ENCODE measurements around the gene SNAPC5. TPM values are rescaled to one million over a fixed set of nuclear protein-coding genes. Genes with fewer than 3 reads are reported as not detected.

SNAPC5 gene
- total and polyA plus RNA-seq, 2 of the 13 experiments (the other 11 are each of a cell fraction or from before 2014, with no cell fraction given) = 14.8 to 36.2 TPM

DNA sequence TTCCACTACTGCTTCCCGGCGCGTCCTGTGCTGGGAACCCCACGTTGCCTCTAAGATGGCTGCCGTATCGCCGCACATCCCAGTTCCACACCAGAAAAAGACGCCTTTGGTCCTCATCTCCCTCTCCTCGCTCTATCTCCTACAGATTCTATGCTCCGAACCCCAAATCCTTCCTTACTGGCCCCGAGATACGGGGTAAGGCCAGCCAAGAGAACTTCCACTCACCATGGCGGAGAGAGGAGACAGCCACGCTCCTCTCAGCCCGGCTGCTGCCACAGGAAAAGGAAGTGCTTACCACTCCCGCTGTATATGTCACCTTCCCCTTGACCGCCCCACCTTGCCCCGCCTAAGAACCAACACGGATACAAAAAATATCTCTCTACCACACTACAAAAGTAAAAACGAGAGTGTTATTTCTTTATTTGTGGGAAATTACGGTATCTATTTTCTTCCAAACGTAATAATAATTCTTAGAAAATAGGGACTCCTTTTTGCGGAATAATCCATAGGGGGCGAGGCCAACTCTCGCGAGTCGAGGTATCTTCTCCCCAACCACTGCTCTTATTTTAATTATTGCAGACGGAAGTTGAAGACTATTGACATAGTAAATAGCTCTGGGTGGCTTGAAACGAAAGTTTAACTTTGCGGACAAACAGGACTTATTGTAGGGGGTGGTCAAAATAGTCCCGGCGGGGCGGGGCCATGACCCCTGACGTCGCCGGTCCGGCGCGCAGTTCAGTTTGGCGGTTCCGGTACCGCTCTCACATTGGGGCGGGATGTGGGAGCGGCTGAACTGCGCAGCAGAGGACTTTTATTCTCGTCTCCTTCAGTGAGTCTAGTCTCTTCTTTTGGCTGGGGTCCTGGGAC, 7.2 kb upstream of the SNAPC5 start, which contains the start of the genes RPL4 and ZWILCH (continued):
- TF ChIP-seq HNRNPLL (IDR thresholded peaks at IDR 0.05; ENCODE audit: low read depth, low read length, poor library complexity, severe bottlenecking) (peak; percentile 43), YEATS2 (CRISPR knock-in tag; IDR thresholded peaks at IDR 0.05; ENCODE audit: borderline replicate concordance) (peak; percentile 97), ZNF18 (CRISPR knock-in tag; IDR thresholded peaks at IDR 0.05; ENCODE audit: insufficient replicate concordance) (no peak), ZNF7 (CRISPR knock-in tag; IDR thresholded peaks at IDR 0.05) (no peak), SRY (CRISPR knock-in tag; IDR thresholded peaks at IDR 0.05) (no peak), ZNF773 (CRISPR knock-in tag; IDR thresholded peaks at IDR 0.05; ENCODE audit: borderline replicate concordance) (no peak), ZNF264 (CRISPR knock-in tag; IDR thresholded peaks at IDR 0.05) (no peak), FOXC1 (CRISPR knock-in tag; IDR thresholded peaks at IDR 0.05; ENCODE audit: borderline replicate concordance) (no peak), RFX5 (IDR thresholded peaks at IDR 0.05; ENCODE audit: low read depth, low read length) (no peak), MXI1 (IDR thresholded peaks at IDR 0.05; ENCODE audit: borderline replicate concordance, low read depth, low read length) (peak; percentile 71; the same call in 1 of the 3 replicates), MAFK (conservative IDR thresholded peaks at IDR 0.05 in 1 of 2, IDR thresholded peaks at IDR 0.05 in 1 of 2; ENCODE audit: low read length in 2 of 2) (no peak), ZNF660 (CRISPR knock-in tag; IDR thresholded peaks at IDR 0.05; ENCODE audit: borderline replicate concordance, low read depth) (no peak), CENPBD1 (CRISPR knock-in tag; IDR thresholded peaks at IDR 0.05; ENCODE audit: borderline replicate concordance, low read depth) (no peak)
- TF ChIP-seq, protein P1, sequence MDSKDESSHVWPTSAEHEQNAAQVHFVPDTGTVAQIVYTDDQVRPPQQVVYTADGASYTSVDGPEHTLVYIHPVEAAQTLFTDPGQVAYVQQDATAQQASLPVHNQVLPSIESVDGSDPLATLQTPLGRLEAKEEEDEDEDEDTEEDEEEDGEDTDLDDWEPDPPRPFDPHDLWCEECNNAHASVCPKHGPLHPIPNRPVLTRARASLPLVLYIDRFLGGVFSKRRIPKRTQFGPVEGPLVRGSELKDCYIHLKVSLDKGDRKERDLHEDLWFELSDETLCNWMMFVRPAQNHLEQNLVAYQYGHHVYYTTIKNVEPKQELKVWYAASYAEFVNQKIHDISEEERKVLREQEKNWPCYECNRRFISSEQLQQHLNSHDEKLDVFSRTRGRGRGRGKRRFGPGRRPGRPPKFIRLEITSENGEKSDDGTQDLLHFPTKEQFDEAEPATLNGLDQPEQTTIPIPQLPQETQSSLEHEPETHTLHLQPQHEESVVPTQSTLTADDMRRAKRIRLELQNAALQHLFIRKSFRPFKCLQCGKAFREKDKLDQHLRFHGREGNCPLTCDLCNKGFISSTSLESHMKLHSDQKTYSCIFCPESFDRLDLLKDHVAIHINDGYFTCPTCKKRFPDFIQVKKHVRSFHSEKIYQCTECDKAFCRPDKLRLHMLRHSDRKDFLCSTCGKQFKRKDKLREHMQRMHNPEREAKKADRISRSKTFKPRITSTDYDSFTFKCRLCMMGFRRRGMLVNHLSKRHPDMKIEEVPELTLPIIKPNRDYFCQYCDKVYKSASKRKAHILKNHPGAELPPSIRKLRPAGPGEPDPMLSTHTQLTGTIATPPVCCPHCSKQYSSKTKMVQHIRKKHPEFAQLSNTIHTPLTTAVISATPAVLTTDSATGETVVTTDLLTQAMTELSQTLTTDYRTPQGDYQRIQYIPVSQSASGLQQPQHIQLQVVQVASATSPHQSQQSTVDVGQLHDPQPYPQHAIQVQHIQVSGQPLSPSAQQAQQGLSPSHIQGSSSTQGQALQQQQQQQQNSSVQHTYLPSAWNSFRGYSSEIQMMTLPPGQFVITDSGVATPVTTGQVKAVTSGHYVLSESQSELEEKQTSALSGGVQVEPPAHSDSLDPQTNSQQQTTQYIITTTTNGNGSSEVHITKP (CRISPR knock-in tag; IDR thresholded peaks at IDR 0.05; ENCODE audit: low read depth) = no peak
- TF ChIP-seq, protein P2, sequence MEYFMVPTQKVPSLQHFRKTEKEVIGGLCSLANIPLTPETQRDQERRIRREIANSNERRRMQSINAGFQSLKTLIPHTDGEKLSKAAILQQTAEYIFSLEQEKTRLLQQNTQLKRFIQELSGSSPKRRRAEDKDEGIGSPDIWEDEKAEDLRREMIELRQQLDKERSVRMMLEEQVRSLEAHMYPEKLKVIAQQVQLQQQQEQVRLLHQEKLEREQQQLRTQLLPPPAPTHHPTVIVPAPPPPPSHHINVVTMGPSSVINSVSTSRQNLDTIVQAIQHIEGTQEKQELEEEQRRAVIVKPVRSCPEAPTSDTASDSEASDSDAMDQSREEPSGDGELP (IDR thresholded peaks at IDR 0.05; ENCODE audit: borderline replicate concordance, low read depth) = no peak
- TF ChIP-seq, protein P3, sequence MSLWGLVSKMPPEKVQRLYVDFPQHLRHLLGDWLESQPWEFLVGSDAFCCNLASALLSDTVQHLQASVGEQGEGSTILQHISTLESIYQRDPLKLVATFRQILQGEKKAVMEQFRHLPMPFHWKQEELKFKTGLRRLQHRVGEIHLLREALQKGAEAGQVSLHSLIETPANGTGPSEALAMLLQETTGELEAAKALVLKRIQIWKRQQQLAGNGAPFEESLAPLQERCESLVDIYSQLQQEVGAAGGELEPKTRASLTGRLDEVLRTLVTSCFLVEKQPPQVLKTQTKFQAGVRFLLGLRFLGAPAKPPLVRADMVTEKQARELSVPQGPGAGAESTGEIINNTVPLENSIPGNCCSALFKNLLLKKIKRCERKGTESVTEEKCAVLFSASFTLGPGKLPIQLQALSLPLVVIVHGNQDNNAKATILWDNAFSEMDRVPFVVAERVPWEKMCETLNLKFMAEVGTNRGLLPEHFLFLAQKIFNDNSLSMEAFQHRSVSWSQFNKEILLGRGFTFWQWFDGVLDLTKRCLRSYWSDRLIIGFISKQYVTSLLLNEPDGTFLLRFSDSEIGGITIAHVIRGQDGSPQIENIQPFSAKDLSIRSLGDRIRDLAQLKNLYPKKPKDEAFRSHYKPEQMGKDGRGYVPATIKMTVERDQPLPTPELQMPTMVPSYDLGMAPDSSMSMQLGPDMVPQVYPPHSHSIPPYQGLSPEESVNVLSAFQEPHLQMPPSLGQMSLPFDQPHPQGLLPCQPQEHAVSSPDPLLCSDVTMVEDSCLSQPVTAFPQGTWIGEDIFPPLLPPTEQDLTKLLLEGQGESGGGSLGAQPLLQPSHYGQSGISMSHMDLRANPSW (CRISPR knock-in tag; IDR thresholded peaks at IDR 0.05; ENCODE audit: borderline replicate concordance) = no peak
- TF ChIP-seq, protein P4, sequence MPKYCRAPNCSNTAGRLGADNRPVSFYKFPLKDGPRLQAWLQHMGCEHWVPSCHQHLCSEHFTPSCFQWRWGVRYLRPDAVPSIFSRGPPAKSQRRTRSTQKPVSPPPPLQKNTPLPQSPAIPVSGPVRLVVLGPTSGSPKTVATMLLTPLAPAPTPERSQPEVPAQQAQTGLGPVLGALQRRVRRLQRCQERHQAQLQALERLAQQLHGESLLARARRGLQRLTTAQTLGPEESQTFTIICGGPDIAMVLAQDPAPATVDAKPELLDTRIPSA (CRISPR knock-in tag; IDR thresholded peaks at IDR 0.05; ENCODE audit: borderline replicate concordance) = no peak; the same call in 1 of the 2 replicates

Measured in HepG2 (cell line).